ENCODE results near the gene EMILIN2. TPM values are rescaled to one million over a fixed set of nuclear protein-coding genes. Genes with fewer than 3 reads are reported as not detected.

Gene EMILIN2
- total and polyA plus RNA-seq, 2 donors (not counting 3 experiments of a cell fraction or from before 2014, with no cell fraction given) = 9.4 to 13.4 TPM

DNA sequence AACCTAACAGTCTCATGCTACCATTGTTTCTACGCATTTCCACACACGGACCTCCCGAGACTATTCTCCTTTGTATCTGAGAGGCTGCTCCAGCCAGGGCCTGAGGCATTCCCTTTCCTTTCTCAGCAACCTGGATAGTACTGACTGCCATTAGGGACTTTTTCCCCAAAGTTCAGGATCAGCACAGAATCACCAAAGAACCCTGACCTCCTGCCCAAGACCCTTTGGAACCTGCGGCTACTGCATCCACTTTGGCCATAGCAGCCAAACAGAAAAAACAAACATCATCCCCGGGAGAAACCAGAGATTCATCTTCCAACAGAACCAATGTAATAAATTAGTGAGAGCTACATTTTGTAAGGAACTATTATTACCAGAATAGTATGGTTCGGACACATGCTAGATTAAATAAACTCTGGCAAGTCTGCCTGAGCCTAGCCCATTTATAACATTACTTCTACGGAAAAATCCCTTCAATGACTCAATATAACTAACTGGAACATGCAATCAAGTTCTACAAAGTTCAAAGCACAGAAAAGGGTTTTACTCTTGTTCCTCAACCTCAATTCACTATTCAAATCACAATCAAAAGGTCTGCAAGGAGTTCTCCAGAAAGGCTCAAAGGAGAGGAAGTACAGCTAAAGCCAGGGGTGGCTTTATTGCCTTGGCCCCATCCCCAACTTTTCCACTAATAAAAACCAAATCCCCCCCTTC is 114.3 kb downstream of the EMILIN2 start:
- Histone ChIP-seq H4K20me1 (replicated peaks; ENCODE audit: control insufficient read depth, extremely low read depth, insufficient read depth, low read length) (no peaks in the 10 kb centered on the region), H3K9me3 (replicated peaks; ENCODE audit: control insufficient read depth, insufficient read depth, low read length) (no peaks in the 10 kb centered on the region), H3K27ac (ENCODE audit: insufficient read depth, low read depth, low read length) (no peak overlapping the region), H3K36me3 (ENCODE audit: control insufficient read depth in 2 of 2, extremely low read depth in 1 of 2, insufficient read depth in 2 of 2, low read length in 2 of 2) (no peaks in the 10 kb centered on the region), H2AFZ (ENCODE audit: low read depth, low read length) (no peak overlapping the region), H3K79me2 (ENCODE audit: control insufficient read depth, insufficient read depth, low read length) (peaks cover 68% of the 10 kb centered on the region), H3K9ac (replicated peaks; ENCODE audit: extremely low read depth, insufficient read depth, low read length) (no peak overlapping the region), H3K4me3 (replicated peaks in 1 of 3; ENCODE audit: insufficient read depth in 1 of 3, low read depth in 1 of 3, low read length in 3 of 3) (no peak overlapping the region), H3K27me3 (ENCODE audit: control insufficient read depth in 2 of 2, insufficient read depth in 2 of 2, low read length in 2 of 2) (no peaks in the 10 kb centered on the region), H3K9me1 (replicated peaks; ENCODE audit: control insufficient read depth, extremely low read depth, insufficient read depth, low read length) (no peaks in the 10 kb centered on the region), H3K4me2 (ENCODE audit: insufficient read depth, low read length) (no peak overlapping the region), H3K4me1 (ENCODE audit: control insufficient read depth, extremely low read depth, insufficient read depth, low read length) (no peaks in the 10 kb centered on the region)
- dilution Hi-C loops (cut with MboI; ENCODE audit: extremely low pct_ligation_motif_present, low sequenced_read_pairs) = no loop called here
- ChIA-PET CTCF (interaction anchor here (0.5 to 2.9 kb wide), 10 partner anchors 10 to 190 kb away, joined by 3 to 18 read pairs (median 6); no protein-coding TSS in a partner anchor), POLR2A (no interaction called here)
- intact Hi-C loops (cut with micrococcal nuclease) = no loop called here
- no peak for FAIRE-seq
- TF ChIP-seq JUN (IDR thresholded peaks at IDR 0.05; ENCODE audit: borderline replicate concordance, insufficient read depth, insufficient read length, low read depth) = no peak
- no peak for TF ChIP-seq GATA2 (IDR thresholded peaks at IDR 0.05; ENCODE audit: insufficient read depth, insufficient read length, low read depth, low read length)
- no peak for TF ChIP-seq FOS (IDR thresholded peaks at IDR 0.05; ENCODE audit: borderline replicate concordance, insufficient read depth, low read length)
- TF ChIP-seq MYC (IDR thresholded peaks at IDR 0.05; ENCODE audit: low read depth, low read length) = no peak
- TF ChIP-seq EZH2 (IDR thresholded peaks at IDR 0.05; ENCODE audit: borderline replicate concordance, low read depth, low read length, severe bottlenecking) = no peak
- no peak for TF ChIP-seq POLR2A (IDR thresholded peaks at IDR 0.05; ENCODE audit: low read depth, low read length)
- TF ChIP-seq, protein P1, sequence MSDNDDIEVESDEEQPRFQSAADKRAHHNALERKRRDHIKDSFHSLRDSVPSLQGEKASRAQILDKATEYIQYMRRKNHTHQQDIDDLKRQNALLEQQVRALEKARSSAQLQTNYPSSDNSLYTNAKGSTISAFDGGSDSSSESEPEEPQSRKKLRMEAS (IDR thresholded peaks at IDR 0.05; ENCODE audit: insufficient read depth, insufficient read length) = no peak
- TF ChIP-seq, protein P2, sequence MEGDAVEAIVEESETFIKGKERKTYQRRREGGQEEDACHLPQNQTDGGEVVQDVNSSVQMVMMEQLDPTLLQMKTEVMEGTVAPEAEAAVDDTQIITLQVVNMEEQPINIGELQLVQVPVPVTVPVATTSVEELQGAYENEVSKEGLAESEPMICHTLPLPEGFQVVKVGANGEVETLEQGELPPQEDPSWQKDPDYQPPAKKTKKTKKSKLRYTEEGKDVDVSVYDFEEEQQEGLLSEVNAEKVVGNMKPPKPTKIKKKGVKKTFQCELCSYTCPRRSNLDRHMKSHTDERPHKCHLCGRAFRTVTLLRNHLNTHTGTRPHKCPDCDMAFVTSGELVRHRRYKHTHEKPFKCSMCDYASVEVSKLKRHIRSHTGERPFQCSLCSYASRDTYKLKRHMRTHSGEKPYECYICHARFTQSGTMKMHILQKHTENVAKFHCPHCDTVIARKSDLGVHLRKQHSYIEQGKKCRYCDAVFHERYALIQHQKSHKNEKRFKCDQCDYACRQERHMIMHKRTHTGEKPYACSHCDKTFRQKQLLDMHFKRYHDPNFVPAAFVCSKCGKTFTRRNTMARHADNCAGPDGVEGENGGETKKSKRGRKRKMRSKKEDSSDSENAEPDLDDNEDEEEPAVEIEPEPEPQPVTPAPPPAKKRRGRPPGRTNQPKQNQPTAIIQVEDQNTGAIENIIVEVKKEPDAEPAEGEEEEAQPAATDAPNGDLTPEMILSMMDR (IDR thresholded peaks at IDR 0.05; ENCODE audit: extremely low read depth in 1 of 2, insufficient read depth in 1 of 2, low read depth in 1 of 2, low read length in 2 of 2) = no peak
- no peak for TF ChIP-seq POLR2AphosphoS5 (IDR thresholded peaks at IDR 0.05; ENCODE audit: insufficient read depth, low read depth, low read length)
- DNase-seq (ENCODE audit: low read depth, low spot score) = no peak
- BruUV-seq (replicated peaks) = no TSS peak
